Measurements from ENCODE around the gene SLC22A23.

Gene SLC22A23

DNA sequence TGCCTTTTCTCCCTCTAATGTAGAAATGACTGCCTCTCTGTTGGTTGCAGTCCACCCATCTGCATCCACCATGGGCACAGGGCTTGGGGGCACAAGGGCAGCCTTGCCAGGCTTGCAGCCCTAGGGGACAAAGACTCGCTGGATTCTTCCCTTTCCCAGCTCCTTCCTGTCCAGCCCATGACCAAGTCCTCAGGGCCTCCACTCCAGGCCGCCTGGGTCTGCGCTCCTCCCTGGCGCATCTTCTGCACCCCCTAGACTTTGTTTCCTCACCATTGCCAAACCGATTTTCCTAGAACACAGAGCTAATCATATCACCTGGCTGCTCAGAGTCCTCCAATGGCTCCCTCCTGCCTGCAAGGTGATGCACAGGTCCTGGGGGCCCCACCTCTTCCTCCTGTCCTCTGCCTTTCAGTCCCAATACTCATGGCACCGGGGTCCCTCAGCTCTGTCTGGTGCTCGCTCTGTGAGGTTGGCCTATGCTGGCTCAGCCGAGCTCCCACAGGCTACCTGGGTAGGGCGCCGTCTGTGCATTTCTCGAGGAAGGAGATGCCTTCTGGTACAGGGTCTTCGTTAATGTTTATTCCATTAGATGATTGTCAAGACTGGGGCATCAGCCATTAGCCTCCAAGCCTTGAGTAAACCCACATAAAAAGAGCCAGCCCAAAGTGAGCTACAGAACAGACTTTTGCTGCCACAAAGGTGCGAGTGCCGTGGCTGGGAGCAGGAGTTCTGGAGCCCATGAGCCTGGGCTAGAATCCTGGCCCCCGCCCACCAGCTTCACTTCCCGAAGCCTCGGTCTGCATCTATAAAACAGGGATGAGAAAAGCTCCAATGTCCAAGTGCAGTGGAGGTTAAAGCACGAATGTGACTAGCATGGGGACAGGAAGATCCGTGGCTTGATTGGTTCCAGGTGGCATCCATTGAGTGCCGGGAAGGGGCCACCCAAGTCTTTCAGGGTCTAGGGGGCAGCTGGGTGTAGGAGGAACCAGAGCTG is 180.4 kb downstream of the SLC22A23 start:
- Histone ChIP-seq H3K4me2 (ENCODE audit: insufficient read depth, low read length) (no peak overlapping the region), H3K27ac (ENCODE audit: low read length) (no peak overlapping the region), H3K79me2 (ENCODE audit: insufficient read depth, low read length) (peaks cover 17% of the 10 kb centered on the region; the same call in 1 of the 2 replicates), H3K27me3 (ENCODE audit: insufficient read depth, low read length, poor library complexity) (no peaks in the 10 kb centered on the region), H2AFZ (ENCODE audit: low read depth, low read length) (no peak overlapping the region), H3K4me1 (ENCODE audit: insufficient read depth, low read length) (no peaks in the 10 kb centered on the region), H4K20me1 (ENCODE audit: insufficient read depth, low read length) (peaks cover 74% of the 10 kb centered on the region), H3K36me3 (ENCODE audit: insufficient read depth, low read length) (peaks cover 34% of the 10 kb centered on the region), H3K9me3 (ENCODE audit: insufficient read depth, low read length, severe bottlenecking) (no peaks in the 10 kb centered on the region), H3K4me3 (ENCODE audit: low read depth in 1 of 2, low read length in 2 of 2) (no peak overlapping the region), H3K9ac (ENCODE audit: low read depth, low read length) (no peak overlapping the region)
- ATAC-seq (ENCODE audit: insufficient read depth, low read depth): no peak
- TF ChIP-seq CTCF (IDR thresholded peaks at IDR 0.05; ENCODE audit: borderline replicate concordance, extremely low read depth, low read length, poor library complexity, severe bottlenecking) (no peak), EZH2 (IDR thresholded peaks at IDR 0.05; ENCODE audit: borderline replicate concordance, low read depth, low read length, severe bottlenecking) (no peak)
- DNase-seq: no peak

DNA sequence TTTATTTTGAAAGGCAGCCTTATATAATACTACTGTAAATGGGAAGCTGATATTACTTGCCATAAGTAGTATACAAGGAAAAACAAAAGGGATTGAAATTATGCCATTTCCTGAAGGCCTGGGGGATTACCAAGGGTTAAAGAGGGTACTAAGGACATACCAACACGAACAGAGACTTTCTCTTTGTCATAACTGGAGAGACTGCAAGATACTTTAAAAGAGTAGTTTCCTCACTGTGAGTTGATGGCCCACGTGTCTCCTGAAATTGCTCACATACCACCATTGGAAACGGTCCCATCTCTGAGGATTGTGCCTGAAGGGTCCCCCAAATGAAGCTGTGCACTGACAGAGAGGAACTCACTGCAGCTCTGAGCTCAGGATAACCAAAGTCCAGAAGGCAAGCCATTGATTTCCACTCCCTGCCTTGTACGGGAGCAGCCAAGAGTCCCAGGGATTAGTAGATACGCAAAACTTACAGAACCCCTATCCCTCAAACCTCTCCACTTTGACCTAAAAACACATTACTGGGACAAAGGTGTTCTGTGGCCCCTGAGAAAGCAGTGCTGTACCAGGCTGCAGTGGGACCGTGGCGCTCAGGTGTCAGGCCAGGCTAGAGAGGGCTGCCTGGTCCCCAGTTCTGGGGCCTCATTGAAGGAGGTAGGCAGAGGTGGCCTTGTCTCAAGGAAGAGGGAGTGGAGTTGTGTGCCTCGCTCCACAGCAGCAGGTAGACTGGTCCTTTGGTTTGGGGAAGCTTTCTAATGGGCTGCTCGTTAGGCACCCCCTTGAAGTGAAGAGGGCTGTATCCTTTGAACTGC is 182.9 kb downstream of the SLC22A23 start:
- H2AFZ ChIP-seq (ENCODE audit: low read depth, low read length): no peak overlapping the region
- H3K9me3 ChIP-seq (ENCODE audit: insufficient read depth, low read length, severe bottlenecking): no peaks in the 10 kb centered on the region
- H3K36me3 ChIP-seq (ENCODE audit: insufficient read depth, low read length): peaks cover 56% of the 10 kb centered on the region
- H3K4me3 ChIP-seq (ENCODE audit: low read depth in 1 of 2, low read length in 2 of 2): no peak overlapping the region
- ATAC-seq (ENCODE audit: insufficient read depth, low read depth): no peak
- no peak overlapping the region for H3K4me2 ChIP-seq (ENCODE audit: insufficient read depth, low read length)
- no peak overlapping the region for H3K9ac ChIP-seq (ENCODE audit: low read depth, low read length)
- H3K27ac ChIP-seq (ENCODE audit: low read length): no peak overlapping the region
- DNase-seq: no peak
- no peaks in the 10 kb centered on the region for H3K4me1 ChIP-seq (ENCODE audit: insufficient read depth, low read length)
- H4K20me1 ChIP-seq (ENCODE audit: insufficient read depth, low read length): peaks cover 88% of the 10 kb centered on the region
- TF ChIP-seq CTCF (IDR thresholded peaks at IDR 0.05; ENCODE audit: borderline replicate concordance, extremely low read depth, low read length, poor library complexity, severe bottlenecking) (no peak), EZH2 (IDR thresholded peaks at IDR 0.05; ENCODE audit: borderline replicate concordance, low read depth, low read length, severe bottlenecking) (no peak)
- no peaks in the 10 kb centered on the region for H3K27me3 ChIP-seq (ENCODE audit: insufficient read depth, low read length, poor library complexity)
- peaks cover 36% of the 10 kb centered on the region; the same call in 1 of the 2 replicates for H3K79me2 ChIP-seq (ENCODE audit: insufficient read depth, low read length)

GRCh38 chr6:3272911-3273547 is 183.8 kb downstream of the SLC22A23 start:
- peaks cover 65% of the 10 kb centered on the region for H3K36me3 ChIP-seq (ENCODE audit: insufficient read depth, low read length)
- H3K4me2 ChIP-seq (ENCODE audit: insufficient read depth, low read length): no peak overlapping the region
- no peak overlapping the region for H3K9ac ChIP-seq (ENCODE audit: low read depth, low read length)
- no peaks in the 10 kb centered on the region for H3K9me3 ChIP-seq (ENCODE audit: insufficient read depth, low read length, severe bottlenecking)
- H2AFZ ChIP-seq (ENCODE audit: low read depth, low read length): no peak overlapping the region
- TF ChIP-seq CTCF (IDR thresholded peaks at IDR 0.05; ENCODE audit: borderline replicate concordance, extremely low read depth, low read length, poor library complexity, severe bottlenecking) (no peak), EZH2 (IDR thresholded peaks at IDR 0.05; ENCODE audit: borderline replicate concordance, low read depth, low read length, severe bottlenecking) (no peak)
- H3K27ac ChIP-seq (ENCODE audit: low read length): no peak overlapping the region
- no peaks in the 10 kb centered on the region for H3K4me1 ChIP-seq (ENCODE audit: insufficient read depth, low read length)
- DNase-seq (no peak), ATAC-seq (ENCODE audit: insufficient read depth, low read depth) (no peak)
- no peak overlapping the region for H3K4me3 ChIP-seq (ENCODE audit: low read depth in 1 of 2, low read length in 2 of 2)
- H3K79me2 ChIP-seq (ENCODE audit: insufficient read depth, low read length): peaks cover 45% of the 10 kb centered on the region; the same call in 1 of the 2 replicates
- no peaks in the 10 kb centered on the region for H3K27me3 ChIP-seq (ENCODE audit: insufficient read depth, low read length, poor library complexity)
- peaks cover 87% of the 10 kb centered on the region for H4K20me1 ChIP-seq (ENCODE audit: insufficient read depth, low read length)

Measured in DND-41 (cell line).